ENCODE measurements around the gene APOL6.

APOL6 gene

DNA sequence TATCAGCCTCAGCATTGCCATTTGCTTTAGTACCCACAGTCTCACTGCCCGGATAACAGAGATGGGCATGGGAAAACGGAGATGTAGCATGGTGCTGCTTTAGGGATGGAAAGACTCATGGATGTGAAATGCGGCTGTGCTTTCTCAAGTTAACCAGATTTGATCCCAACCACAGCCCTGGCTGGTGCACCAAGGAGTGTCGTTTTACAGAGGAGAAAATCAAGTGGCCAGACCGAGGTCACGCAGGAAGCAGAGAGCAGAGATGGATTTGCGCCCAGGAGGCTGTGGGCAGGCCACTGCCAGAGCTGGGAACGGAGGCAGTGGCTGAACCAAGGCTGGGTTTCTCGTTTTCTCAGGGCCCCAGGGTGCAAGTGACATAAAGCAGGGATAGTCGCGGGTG lies 40.2 kb upstream of the APOL6 start:
- no peak overlapping the region for H3K4me3 ChIP-seq (ENCODE audit: low read depth, low read length)
- no peaks in the 10 kb centered on the region for H3K4me1 ChIP-seq (ENCODE audit: control insufficient read depth, insufficient read depth, low read length)
- no peaks in the 10 kb centered on the region for H3K36me3 ChIP-seq (ENCODE audit: control insufficient read depth, insufficient read depth, low read length)
- no peaks in the 10 kb centered on the region for H3K27me3 ChIP-seq (ENCODE audit: control insufficient read depth, insufficient read depth, low read length)
- H3K27ac ChIP-seq (ENCODE audit: low read depth, low read length) = no peak overlapping the region
- no peak overlapping the region for H3K9ac ChIP-seq (ENCODE audit: low read depth, low read length)
- H3K9me3 ChIP-seq (ENCODE audit: control insufficient read depth, insufficient read depth, low read length) = no peaks in the 10 kb centered on the region

DNA sequence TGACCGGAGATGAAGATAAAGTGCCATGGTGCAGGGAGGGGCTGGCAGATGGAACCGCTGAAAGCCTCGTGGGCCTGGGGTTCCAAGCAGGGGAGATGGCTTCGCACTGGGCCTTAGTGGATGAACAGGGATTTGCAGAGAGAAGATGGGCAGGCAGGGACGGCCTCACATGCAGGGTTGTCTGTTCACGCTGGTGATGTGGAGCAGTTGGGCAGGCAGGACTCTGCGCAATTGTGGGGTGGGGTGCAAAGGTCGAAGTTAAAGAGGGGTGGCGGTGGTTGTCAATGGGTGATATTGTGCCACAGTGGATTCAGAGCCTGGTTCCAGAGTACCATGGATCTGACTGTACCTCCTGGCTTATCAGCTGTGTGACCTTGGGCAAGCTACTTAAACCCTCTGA lies 39.0 kb upstream of the APOL6 start:
- Histone ChIP-seq H3K27ac (ENCODE audit: low read depth, low read length) (no peak overlapping the region), H3K36me3 (ENCODE audit: control insufficient read depth, insufficient read depth, low read length) (no peaks in the 10 kb centered on the region), H3K27me3 (ENCODE audit: control insufficient read depth, insufficient read depth, low read length) (no peaks in the 10 kb centered on the region), H3K4me3 (ENCODE audit: low read depth, low read length) (no peak overlapping the region), H3K9me3 (ENCODE audit: control insufficient read depth, insufficient read depth, low read length) (no peaks in the 10 kb centered on the region), H3K4me1 (ENCODE audit: control insufficient read depth, insufficient read depth, low read length) (no peaks in the 10 kb centered on the region), H3K9ac (ENCODE audit: low read depth, low read length) (no peak overlapping the region)

DNA sequence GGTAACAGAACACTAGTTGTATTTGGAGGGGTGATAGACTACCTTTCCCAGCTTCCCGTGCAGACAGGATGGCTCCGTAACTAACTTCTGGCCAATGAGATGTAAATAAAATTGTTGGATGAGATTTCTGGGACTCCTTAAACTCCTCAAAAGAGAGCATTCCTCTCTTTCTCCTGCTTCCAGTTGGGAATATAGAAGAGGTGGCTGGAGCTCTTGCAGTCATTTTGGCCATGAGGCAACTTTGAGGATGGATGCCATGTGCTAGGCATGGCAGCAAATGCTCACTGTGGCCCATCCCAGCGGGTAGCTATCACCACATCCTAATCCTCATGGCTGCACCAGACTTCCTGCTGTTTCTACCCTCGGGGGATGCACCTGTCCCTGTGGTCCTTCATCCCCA lies 38.5 kb upstream of the APOL6 start:
- Histone ChIP-seq H3K9ac (ENCODE audit: low read depth, low read length) (no peak overlapping the region), H3K4me1 (ENCODE audit: control insufficient read depth, insufficient read depth, low read length) (no peaks in the 10 kb centered on the region), H3K36me3 (ENCODE audit: control insufficient read depth, insufficient read depth, low read length) (no peaks in the 10 kb centered on the region), H3K4me3 (ENCODE audit: low read depth, low read length) (no peak overlapping the region), H3K27ac (ENCODE audit: low read depth, low read length) (no peak overlapping the region), H3K27me3 (ENCODE audit: control insufficient read depth, insufficient read depth, low read length) (no peaks in the 10 kb centered on the region), H3K9me3 (ENCODE audit: control insufficient read depth, insufficient read depth, low read length) (no peaks in the 10 kb centered on the region)

DNA sequence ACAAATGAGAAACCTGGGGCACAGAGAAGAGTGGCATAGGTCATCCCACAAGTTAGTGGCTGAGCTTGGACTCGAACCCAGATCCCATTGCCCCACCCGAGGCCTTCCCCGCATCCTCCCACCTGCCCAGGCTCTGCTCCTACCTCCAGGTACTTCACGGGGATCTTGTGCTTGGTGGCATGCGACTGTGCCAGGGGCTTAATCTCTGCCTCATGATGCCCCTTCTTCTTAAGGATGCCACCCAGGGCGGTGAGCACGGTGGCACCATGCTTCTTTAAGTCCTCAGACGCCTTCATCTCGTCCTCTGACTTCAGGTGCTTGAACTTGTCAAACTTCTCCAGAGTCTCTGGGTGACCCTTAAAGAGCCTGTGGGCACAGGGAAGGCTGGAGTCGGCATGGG lies 37.5 kb upstream of the APOL6 start:
- no peak overlapping the region for H3K4me3 ChIP-seq (ENCODE audit: low read depth, low read length)
- no peak overlapping the region for H3K27ac ChIP-seq (ENCODE audit: low read depth, low read length)
- H3K27me3 ChIP-seq (ENCODE audit: control insufficient read depth, insufficient read depth, low read length) = no peaks in the 10 kb centered on the region
- H3K9ac ChIP-seq (ENCODE audit: low read depth, low read length) = no peak overlapping the region
- no peaks in the 10 kb centered on the region for H3K4me1 ChIP-seq (ENCODE audit: control insufficient read depth, insufficient read depth, low read length)
- H3K36me3 ChIP-seq (ENCODE audit: control insufficient read depth, insufficient read depth, low read length) = no peaks in the 10 kb centered on the region
- no peaks in the 10 kb centered on the region for H3K9me3 ChIP-seq (ENCODE audit: control insufficient read depth, insufficient read depth, low read length)

DNA sequence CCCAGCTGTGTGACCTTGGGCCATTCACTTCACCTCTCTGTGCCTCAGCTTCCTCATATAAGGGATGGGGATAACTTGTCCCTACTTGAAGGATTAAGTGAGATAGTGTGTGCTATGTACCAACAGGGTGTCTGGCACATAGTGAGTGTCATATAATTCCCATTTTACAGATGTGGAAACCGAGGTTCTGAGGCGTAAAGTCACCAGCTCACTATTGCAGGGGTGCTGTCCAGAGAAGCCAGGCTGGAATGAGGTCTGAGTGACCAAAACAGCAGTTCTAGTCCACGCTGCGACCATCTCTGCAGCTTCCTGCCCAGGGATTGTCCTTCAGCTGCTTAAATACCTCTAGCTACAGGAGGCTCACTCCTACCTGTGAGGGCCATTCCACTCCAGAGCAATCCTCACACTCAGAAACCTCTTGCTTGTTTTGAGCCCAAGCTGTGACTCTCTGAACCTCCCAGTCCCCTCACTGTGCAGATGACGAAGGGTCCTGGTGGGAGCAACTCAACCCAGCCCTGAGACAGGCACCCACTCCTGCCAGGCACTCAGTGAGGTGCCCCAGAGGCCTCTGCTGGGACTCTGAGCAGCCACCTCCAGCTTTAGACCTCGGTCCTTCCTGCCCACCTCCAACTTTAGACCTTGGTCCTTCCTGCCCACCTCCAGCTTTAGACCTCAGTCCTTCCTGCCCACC lies 36.9 kb upstream of the APOL6 start:
- no peaks in the 10 kb centered on the region for H3K4me1 ChIP-seq (ENCODE audit: control insufficient read depth, insufficient read depth, low read length)
- no peak overlapping the region for H3K27ac ChIP-seq (ENCODE audit: low read depth, low read length)
- no peak overlapping the region for H3K4me3 ChIP-seq (ENCODE audit: low read depth, low read length)
- H3K36me3 ChIP-seq (ENCODE audit: control insufficient read depth, insufficient read depth, low read length) = no peaks in the 10 kb centered on the region
- no peak overlapping the region for H3K9ac ChIP-seq (ENCODE audit: low read depth, low read length)
- no peaks in the 10 kb centered on the region for H3K9me3 ChIP-seq (ENCODE audit: control insufficient read depth, insufficient read depth, low read length)
- no peaks in the 10 kb centered on the region for H3K27me3 ChIP-seq (ENCODE audit: control insufficient read depth, insufficient read depth, low read length)

DNA sequence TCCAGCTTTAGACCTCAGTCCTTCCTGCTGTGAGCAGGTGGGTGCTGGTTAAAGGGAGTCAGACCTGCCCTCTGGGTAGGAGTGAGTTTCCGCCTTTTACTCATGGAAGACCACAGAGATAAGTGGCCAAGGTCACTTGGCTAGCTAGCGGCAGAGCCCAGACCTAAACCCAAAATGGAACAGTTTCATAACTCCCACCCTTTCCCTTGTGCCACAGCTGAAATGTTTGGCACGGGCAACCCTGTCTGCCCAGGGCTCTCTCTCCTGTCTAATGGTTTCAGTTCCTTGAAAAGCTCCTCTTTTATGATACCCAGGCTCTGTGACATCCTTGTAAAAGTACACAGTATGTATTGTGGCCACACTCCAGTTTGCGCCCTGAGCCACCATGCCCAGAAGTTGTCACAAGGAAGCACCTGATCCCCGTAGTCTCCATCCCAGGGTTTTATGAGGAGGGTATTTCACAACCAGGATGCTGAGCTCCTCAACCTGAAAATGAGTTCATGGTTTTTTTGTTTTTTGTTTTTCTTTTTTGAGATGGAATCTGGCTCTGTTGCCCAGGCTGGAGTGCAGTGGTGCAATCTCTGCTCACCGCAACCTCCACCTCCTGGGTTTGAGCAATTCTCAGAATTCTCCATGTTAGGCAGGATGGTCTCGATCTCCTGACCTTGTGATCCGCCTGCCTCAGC lies 36.2 kb upstream of the APOL6 start:
- Histone ChIP-seq H3K4me3 (ENCODE audit: low read depth, low read length) (no peak overlapping the region), H3K9me3 (ENCODE audit: control insufficient read depth, insufficient read depth, low read length) (no peaks in the 10 kb centered on the region), H3K27ac (ENCODE audit: low read depth, low read length) (no peak overlapping the region), H3K4me1 (ENCODE audit: control insufficient read depth, insufficient read depth, low read length) (no peaks in the 10 kb centered on the region), H3K27me3 (ENCODE audit: control insufficient read depth, insufficient read depth, low read length) (no peaks in the 10 kb centered on the region), H3K36me3 (ENCODE audit: control insufficient read depth, insufficient read depth, low read length) (no peaks in the 10 kb centered on the region), H3K9ac (ENCODE audit: low read depth, low read length) (no peak overlapping the region)

DNA sequence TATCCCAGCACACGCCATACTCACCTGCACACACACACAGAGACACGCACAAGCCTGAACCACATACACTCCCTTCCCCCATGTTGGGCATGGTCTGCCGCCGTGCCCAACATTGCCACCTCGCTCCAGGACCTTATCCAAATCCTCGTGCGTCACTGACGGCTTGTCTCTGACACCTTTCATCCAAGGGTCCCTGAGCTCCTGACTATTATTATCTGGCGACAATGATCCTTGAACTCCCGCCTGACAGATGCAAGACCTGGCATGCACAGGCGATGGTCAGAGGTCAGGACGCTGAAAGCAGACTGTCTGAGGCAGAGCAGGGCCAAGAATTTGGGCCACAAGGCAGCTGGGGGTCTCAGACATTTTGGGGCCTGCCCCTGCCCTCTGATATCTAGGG lies 35.3 kb upstream of the APOL6 start:
- no peaks in the 10 kb centered on the region for H3K27me3 ChIP-seq (ENCODE audit: control insufficient read depth, insufficient read depth, low read length)

DNA sequence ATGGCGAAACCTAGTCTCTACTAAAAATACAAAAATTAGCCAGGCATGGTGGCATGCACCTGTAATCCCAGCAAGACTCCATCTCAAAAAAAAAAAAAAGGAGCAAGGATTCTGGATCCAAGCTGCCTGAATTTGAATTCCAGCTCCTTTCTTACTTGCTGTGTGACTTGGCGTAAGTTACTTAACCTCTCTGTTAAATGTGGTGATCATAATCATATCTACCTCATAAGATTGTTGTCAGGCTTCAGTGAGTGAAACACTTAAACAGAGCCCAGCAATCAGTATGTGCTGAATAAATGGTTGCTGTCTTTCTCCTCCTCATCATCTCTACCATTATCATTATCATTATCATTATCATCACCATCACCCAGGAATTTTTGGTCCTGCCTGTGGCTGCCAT lies 33.8 kb upstream of the APOL6 start:
- Histone ChIP-seq H3K36me3 (ENCODE audit: control insufficient read depth, insufficient read depth, low read length) (no peaks in the 10 kb centered on the region), H3K27ac (ENCODE audit: low read depth, low read length) (no peak overlapping the region), H3K27me3 (ENCODE audit: control insufficient read depth, insufficient read depth, low read length) (no peaks in the 10 kb centered on the region), H3K4me1 (ENCODE audit: control insufficient read depth, insufficient read depth, low read length) (no peaks in the 10 kb centered on the region), H3K9ac (ENCODE audit: low read depth, low read length) (no peak overlapping the region), H3K4me3 (ENCODE audit: low read depth, low read length) (no peak overlapping the region), H3K9me3 (ENCODE audit: control insufficient read depth, insufficient read depth, low read length) (no peaks in the 10 kb centered on the region)

More for the DNA sequence above, 35.3 kb upstream of the APOL6 start:
- no peaks in the 10 kb centered on the region for H3K9me3 ChIP-seq (ENCODE audit: control insufficient read depth, insufficient read depth, low read length)
- no peaks in the 10 kb centered on the region for H3K36me3 ChIP-seq (ENCODE audit: control insufficient read depth, insufficient read depth, low read length)
- no peak overlapping the region for H3K4me3 ChIP-seq (ENCODE audit: low read depth, low read length)
- H3K4me1 ChIP-seq (ENCODE audit: control insufficient read depth, insufficient read depth, low read length) = no peaks in the 10 kb centered on the region
- no peak overlapping the region for H3K27ac ChIP-seq (ENCODE audit: low read depth, low read length)
- no peak overlapping the region for H3K9ac ChIP-seq (ENCODE audit: low read depth, low read length)

DNA sequence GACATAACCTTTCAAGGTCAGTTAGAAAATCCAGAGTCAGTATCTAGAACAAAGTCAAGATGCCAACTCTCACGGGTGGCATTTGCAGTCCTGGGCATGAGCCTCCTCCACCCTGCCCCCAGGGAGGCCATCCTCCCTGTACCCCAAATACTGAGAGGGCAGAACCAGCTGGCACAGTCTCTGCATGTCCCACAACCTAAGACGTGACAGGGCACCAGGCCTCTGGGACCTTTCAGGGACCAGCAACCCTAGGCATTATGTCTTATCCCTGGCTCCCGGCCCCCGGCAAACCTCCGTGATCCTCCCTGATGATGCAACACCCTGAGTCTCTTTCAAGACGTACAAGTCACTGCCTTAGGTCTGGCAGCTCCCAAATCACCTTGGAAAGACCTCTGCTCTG lies 33.1 kb upstream of the APOL6 start:
- H3K27me3 ChIP-seq (ENCODE audit: control insufficient read depth, insufficient read depth, low read length) = no peaks in the 10 kb centered on the region
- H3K9me3 ChIP-seq (ENCODE audit: control insufficient read depth, insufficient read depth, low read length) = no peaks in the 10 kb centered on the region
- H3K9ac ChIP-seq (ENCODE audit: low read depth, low read length) = no peak overlapping the region
- H3K27ac ChIP-seq (ENCODE audit: low read depth, low read length) = no peak overlapping the region
- H3K4me1 ChIP-seq (ENCODE audit: control insufficient read depth, insufficient read depth, low read length) = no peaks in the 10 kb centered on the region
- H3K4me3 ChIP-seq (ENCODE audit: low read depth, low read length) = no peak overlapping the region
- H3K36me3 ChIP-seq (ENCODE audit: control insufficient read depth, insufficient read depth, low read length) = no peaks in the 10 kb centered on the region

DNA sequence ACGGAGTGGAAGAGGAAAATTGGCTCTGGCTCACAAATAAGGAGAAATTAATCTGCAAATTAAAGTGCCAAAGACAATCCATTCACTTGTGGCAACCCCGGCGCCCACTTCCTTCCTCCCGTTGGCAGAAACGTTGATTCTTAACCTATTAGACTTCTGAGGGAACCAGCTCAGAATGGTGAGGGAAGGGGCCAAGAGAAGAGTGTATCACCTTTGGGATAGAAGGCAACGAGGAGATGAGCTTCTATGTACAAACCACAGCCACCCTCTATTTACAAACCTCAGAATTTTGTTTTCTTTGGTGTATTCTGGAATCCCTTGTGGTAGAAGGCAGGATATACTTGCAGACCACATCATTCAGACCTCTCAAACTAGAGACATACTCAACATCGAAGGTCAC lies 32.2 kb upstream of the APOL6 start:
- Histone ChIP-seq H3K27me3 (ENCODE audit: control insufficient read depth, insufficient read depth, low read length) (no peaks in the 10 kb centered on the region), H3K4me3 (ENCODE audit: low read depth, low read length) (no peak overlapping the region), H3K9me3 (ENCODE audit: control insufficient read depth, insufficient read depth, low read length) (no peaks in the 10 kb centered on the region), H3K4me1 (ENCODE audit: control insufficient read depth, insufficient read depth, low read length) (no peaks in the 10 kb centered on the region), H3K36me3 (ENCODE audit: control insufficient read depth, insufficient read depth, low read length) (no peaks in the 10 kb centered on the region), H3K9ac (ENCODE audit: low read depth, low read length) (no peak overlapping the region), H3K27ac (ENCODE audit: low read depth, low read length) (no peak overlapping the region)

DNA sequence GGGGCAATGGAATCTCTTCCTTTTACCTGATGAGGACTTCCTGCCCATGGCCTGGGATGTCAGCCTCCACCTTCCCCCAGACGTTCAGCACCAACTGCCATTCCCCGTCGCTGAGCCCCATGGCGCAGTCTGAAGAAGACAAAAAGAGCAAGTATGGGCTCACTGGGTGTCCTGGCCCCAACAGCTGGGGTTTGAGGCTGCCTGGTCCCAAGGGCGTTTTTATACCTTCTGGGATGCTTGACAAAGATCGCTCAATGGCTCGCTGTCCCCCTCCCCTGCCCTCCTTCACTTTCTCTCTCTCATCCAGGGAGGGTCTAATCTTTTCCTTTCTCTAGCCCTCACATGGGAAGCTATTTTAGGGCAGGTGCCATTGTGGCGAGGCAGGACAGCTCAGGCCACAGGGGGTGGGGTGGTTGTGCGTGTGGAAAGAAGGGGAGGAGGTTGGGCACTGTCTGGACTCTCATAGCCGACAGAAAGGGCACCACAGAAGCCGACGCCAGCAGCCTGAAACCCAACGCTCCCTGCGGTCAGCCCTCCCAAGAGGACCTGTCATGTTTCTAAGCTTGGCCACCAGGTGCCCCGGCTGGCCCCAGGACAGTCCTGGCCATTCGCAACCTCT lies 31.0 kb upstream of the APOL6 start, which contains the start of gene MB:
MB (minus strand) TSS at position 193 of the 619 bp plus-strand sequence; CDS start at position 121, 72 bp downstream.
- no peaks in the 10 kb centered on the region for H3K36me3 ChIP-seq (ENCODE audit: control insufficient read depth, insufficient read depth, low read length)
- H3K9ac ChIP-seq (ENCODE audit: low read depth, low read length) = no peak within 1 kb of the TSS
- H3K27me3 ChIP-seq (ENCODE audit: control insufficient read depth, insufficient read depth, low read length) = no peaks in the 10 kb centered on the region
- H3K9me3 ChIP-seq (ENCODE audit: control insufficient read depth, insufficient read depth, low read length) = no peaks in the 10 kb centered on the region
- peaks cover 2% of the 10 kb centered on the region; the same call in 1 of the 2 replicates for H3K4me1 ChIP-seq (ENCODE audit: control insufficient read depth, insufficient read depth, low read length)
- H3K4me3 ChIP-seq (ENCODE audit: low read depth, low read length) = no peak within 1 kb of the TSS
- H3K27ac ChIP-seq (ENCODE audit: low read depth, low read length) = no peak within 1 kb of the TSS
